HG03575 (cell line): ENCODE measurements around the gene TENM4.

ENCODE experiments used
- ATAC-seq: cut with Tn5 transposase; IDR thresholded peaks from one replicate; pipeline ENCODE4 v1.9.1; 2021; ENCODE audit not compliant: unreplicated experiment, insufficient number of reproducible peaks, low FRiP score; ENCODE audit errors: extremely low read depth

TENM4 gene

DNA sequence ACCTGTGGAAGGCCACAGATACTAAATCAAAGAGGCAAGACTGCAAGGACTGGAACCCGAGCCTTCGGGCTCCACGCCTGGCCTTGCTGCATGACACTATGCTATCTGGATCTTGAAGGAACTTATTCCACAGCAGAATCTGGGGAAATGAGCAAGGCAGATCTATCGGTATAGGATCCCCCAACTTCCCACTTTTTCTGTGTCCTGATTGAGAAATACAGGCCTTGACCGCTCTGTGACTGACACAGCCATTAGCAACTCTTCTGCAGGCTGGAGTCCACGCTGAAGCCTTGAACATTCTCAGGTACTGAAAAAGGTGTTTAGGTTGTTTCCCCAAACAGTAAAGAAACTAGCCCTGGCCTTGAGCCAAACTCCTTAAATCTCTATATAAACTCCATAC is 625.0 kb downstream of the TENM4 start:
- no peak for ATAC-seq

DNA sequence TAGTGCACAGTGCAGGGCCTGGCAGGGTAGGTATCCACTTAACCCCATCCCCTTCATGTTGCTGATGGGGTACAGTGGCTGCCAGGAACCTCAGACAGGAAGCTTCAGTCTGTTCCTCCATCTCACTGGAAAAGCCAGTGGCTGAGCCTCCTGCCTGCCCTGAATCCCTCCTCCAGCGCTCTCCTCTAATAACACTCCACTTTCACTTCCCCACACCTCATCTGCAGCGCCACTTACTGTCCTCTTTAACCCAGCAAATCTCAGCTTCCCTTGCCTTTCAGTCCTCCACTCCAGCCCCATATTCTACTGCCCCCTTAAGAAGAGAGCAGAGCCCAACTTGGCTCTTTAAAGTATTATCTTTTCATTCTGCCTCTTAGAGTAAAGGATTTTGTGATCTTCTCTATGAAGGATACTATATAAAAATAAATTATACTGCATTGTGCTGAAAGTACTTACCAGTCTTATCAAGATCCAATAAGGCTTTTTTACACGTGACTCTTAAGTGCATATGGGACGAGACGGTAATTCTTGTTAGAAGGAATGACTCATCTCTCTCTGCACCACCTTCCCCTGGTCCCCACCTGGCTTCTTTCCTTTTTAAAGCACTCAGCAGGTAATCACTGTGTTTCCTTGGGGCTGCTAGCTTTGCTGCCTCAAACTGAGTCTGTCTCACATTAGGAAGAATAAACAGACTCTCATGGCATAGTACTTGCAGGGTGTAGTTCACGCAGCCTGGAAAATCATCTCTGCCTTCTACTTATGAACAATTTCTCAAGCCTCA is 628.1 kb downstream of the TENM4 start:
- no peak for ATAC-seq

DNA sequence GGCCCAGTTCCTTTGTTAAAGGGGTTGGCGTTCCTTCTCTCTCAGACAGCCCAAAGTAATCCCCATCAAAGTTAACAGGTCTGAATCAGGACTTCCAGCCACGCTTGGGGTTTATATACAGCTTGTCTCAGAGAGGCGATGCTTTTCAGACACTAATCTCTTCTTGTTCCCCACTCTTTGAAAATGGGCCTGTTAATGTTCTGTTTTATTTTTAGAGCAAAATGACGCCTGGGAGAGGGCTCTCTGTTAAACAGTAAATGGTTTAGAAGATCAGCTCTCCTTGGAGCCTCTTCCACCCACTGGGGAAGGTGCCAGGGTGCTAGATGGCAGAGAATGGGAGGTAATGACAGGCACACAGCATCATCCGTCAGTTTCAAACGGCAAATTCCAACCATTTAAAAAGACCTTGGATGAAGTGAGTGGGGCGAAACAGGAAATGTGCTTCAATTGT is 630.2 kb downstream of the TENM4 start:
- no peak for ATAC-seq

DNA sequence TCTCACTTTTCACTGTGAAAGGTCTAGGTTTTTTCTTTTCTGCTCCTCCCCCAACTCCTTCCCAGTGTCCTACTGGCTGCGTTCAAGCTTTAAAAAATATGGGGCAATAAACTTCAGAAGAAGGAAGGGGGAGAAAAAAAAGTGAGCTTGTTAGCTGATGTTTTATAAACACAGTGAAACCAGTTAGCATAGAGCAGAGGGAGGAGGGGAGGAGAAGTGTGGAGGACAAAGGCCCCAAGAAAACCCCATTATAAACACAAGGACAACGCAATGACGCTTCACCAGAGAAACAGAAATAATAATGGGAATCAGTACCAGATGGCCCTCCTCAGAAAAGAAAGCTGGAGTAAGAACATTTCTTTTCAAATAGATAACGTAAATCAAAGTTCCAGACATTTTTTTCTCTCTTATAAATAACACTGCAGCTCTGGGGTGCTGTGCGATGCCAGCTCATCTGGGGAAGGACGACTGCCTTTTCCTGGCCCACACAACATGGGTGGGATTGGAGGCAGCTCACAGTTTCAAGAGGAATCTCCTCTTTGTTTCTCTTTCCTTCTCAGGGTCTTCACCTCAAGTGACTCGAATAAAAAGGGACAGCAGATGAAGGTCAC is 630.8 kb downstream of the TENM4 start:
- ATAC-seq = no peak

DNA sequence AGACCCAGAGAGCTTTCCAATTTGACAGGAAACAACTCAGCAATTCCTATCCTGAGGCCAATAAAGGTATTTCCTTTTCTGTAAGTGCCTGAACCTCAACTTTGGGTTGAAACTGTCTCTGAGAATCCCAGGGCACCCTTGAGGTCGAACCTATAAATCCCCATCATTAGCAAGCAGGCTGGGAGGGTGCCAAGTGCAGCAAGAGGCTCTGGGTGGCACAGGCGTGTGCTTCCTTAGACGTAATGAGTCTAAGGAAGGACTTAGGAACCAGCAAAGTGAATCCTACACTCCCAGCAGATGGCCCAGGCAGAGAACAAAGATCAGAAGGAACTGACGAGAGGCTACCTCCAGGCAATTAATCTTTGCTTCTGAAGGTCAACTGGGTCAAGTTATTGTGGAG is 631.9 kb downstream of the TENM4 start:
- ATAC-seq = no peak

DNA sequence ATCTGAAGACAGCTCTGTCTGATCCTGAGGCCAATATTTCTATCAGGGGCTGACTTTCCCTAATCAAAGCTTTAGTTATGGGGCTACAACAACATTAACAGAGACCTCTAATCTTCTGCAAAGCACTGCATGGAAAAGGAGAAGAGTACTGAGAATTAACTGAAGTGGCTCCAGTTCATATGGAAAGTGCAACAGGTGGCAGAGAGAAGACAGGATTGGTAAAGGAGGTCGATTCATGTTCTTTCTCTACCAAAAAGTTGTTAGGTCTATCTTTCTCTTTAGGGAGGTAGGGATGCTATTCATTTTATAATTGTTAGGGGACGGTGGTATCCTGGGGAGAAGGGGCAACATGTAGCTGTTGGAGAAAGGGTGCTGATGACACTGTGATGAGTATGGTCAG is 633.5 kb downstream of the TENM4 start:
- ATAC-seq = no peak

DNA sequence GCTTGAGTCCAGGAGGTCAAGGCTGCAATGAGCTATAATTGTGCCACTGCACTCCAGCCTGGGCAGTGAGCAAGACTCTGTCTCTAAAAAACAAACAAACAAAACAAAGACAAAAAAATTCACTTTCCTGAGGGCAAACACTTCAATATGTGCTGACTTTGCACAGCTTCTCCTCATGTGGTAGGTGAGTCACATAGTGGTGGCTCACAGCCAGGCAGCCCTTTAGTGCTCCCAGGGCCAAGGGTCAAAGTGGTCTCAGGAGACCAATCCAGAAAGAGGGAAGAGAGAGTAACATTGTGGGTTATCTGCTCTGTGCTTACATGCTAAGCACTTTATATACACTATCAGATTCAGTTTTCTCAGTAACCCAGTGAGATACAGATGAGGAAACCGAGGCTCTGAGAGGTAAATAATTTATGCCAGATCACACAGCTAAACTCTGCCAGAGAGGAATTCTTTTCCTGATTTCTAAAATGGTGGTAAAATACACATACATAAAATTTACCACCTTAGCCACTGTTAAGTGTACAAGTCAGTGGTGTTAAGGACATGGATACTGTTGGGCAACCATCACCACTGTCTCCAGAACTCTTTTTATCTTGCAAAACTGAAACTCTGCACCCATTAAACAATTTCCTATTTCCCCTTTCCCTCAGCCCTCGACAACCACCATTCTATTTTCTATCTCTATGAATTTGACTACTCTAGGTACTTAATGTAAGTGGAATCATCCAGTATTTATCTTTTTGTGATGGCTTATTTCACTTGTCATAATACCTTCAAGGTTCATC is 634.4 kb downstream of the TENM4 start:
- ATAC-seq = no peak

DNA sequence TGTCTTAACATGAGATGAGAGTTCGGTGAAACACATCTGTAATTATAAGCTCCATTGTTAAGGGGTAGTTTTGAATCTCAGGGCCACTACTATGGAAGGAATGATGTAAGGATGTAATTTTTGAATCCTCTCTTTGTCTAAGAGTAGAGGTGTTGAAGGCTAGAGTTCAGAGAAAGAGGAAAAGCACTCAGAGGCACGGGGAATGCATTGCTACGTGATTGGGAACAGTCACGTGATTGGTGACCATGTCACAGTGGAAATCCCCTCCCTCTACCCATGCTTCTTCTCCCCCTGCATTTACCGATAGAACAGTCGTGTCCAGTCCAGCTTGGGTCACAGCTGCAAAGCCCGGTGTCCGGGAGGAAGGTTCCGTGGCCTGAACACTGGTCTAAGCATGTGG is 635.8 kb downstream of the TENM4 start:
- no peak for ATAC-seq

DNA sequence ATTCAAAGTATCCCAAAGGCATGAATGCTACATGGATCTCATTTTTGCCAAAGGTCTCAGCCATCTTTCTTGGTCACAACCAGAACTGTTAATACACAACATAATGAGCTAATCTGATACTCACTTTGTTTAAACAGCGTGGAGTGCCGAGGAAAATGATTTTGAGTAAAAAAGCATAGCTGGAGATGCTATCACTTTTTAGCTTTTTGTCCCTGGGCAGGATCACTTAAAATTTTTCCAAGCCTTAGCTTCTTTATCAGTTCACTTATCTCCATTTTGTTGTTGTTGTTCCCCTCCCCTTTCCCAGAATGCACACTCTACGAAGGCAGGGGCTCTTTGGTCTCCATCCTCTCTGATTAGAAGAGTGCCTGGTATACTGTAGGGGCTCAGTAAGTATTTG is 636.8 kb downstream of the TENM4 start:
- ATAC-seq = no peak

DNA sequence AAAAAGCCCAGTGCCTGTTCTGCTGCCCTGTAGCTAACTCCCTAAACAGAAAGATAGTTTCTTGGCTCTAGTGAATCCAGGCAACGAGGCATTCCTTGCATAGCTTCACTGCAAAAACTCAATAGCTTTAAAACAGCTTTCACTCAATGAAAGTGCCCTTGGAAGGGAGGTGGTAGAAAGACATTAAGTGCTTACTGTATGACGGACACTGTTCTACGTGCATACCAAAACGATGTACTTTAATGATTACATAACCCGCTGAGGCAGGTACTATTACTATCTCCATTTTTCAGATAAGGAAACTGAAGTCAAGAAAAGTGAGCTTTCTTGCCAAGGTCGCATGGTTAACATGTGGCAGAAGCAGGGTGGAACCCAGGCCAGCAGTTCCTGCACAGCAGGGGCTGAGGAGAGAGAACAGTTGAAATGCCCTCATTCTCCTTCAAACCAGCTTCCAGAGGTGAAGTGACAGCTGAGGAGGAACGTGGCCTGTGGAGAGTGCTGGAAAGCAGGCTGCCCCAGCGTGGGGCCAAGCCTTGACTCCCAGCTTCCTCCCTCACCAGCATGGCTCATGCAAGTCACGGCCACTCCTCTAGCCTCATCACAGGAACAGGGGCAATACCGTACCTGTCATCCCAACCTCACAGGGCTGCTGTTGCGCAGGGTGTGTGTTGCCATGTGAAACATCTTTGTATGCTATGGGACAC is 638.6 kb downstream of the TENM4 start:
- ATAC-seq = no peak

DNA sequence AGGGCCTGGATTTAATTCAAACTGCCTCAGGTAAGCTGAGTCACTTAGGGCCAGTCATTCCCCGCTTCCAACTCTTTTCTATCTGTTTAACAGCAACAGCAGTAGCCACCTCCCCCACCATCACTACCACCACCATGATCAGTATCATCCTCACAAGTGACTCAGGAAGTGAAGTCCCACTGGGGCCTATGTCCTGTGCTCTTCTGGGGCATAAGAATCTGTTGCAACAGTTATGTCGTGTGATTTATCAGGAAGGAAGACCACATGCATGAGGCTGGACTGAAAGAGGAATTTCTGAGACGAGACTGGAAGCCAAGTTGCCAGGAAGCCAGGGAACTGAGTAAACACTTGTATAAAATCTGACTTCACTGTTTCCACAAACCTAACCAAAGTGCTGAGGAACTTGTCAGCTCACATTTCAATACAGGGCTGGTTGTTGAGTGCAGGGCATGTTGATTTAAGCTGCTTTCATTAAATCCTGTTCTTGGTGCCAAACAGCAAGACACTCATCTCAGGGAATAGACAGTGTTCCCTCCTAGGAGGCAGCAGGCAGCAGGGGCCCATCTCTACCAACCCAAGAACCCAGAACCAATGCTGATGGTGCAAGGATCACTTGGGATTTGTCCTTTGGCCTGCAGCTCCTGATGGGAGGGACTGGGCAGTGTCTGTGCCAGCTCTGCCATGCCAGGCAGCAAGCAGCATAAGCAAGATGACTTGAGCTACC is 639.5 kb downstream of the TENM4 start:
- no peak for ATAC-seq

DNA sequence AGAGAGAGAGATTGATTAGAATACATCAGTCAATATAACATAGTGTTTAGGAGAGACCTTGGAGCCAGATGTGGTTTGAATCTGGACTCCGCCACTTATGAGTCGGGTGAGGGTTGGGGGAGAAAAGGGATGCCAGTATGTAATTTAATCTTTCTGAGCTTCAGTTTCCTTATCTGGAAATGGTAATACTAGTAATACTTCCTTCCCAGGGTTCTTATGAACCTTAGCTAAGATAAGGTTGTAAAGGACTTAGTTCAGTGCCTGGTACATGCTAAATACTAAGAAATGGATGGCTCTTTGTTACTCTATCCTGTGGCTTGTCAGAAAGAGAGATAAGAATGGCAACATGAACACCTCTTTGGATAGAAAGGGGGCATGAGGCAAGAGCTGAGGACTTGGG is 640.1 kb downstream of the TENM4 start:
- ATAC-seq = no peak

DNA sequence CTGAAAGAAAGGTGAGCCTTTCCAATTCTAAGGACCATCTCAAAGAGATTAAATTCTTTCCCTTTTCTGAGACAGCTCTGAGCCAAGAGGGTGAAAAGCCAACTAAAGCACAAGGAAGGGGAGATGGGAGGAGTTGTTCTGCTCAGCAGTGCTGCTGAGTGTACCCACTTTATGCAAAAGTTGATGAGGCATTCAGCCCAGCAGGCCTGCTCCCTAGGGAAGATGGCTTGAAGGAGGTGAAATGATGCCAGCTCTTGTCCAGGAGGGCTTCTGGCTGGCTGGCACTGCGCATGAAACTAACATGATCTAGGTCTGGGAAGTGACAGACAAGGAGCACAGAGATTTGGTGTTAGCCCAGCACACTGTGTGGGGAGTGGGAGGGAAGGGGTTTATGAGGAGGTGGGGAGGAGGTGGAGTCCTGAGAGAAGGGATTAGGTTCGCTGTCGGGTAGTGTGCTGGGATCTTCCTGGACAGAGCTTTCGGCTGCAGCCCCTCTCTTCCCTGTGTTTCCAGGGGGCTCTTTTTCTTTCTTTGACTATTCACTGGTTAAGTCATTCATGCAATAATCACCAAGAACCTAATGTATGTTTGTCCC is 640.6 kb downstream of the TENM4 start:
- no peak for ATAC-seq

DNA sequence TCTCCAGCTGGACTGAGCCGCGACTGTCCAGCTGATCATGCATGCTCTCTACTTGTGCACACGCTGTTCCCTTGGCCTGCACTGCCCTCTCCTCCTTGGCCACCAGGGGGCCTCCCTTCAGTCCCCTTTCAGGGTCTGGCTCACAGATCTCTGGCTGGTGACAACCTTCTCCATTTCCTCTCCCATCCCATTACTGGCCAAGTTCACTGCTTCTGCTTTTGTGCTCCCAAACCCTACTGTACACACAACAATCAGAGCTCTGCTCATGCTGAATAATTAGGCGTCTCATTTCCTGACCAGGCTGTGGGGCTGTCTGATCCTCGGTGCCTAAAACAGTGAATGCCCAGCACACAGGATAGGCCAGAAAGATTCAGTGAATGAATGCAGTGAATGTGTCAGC is 642.2 kb downstream of the TENM4 start:
- no peak for ATAC-seq

DNA sequence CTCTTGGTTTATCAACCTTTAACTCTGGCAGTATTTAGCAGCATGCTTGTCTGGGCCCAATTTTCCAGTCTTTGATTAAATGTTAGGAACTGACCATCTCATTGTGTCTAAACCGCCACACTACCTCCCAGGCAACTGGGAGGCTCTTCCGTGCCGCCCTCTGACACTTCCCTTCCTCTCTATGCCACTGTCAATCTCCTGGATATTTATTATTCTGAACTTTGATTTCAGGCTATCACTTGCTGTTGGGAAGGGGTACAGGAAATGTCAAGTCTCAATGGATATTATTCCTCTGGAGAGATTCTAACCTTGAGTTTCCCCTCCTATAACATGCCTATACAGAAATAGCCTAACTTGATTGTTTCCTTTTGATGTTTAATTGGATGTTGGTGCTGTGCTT is 643.3 kb downstream of the TENM4 start:
- no peak for ATAC-seq

DNA sequence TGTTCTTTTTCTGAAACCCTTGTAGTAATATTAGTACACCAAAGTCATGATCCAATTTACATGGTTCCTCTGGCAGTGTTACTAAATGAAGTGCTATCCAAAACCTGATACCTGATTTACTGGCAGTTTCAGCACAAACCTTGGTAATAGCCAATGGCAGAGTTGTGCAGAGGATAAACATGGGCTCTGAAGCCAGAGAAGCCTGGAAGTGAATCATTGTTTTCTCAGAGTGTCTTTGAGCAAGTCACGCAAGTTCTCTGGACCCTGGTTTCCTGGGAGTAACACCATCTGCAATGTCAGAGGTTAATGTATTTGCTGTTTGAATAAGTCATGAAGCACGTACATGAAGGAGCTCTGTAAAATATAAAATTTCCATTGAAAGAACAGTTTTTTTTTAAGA is 643.9 kb downstream of the TENM4 start:
- no peak for ATAC-seq

DNA sequence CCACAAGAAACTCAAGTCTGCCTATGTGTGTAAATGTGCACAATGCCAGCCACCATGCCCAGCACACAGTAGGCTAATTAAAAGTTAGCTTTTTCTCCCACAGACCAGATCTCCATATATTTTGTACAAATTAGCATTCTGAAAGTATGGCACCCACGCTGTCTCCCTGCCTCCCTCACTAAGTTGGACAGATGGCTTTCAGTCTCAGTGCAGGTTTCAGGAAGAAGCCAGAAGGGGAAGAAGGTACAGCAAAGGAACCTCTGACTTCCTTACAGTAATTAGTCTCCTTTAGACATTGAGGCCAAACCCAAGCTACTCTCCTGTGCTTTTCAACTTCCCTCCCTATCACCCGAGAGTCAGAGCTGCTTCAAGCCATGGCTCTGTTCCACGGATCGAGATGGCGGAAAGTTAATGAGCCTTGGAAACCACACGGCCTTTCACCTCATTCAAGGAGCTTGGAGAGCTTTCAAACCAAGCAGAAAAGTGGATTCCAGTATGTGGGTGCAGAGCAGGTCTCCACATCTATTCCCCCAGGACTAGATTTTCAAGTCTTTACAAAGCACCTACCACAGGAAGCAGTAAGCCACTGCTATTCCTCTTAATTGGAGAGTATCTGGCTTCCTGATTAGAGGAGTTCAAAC is 645.1 kb downstream of the TENM4 start:
- ATAC-seq = no peak

DNA sequence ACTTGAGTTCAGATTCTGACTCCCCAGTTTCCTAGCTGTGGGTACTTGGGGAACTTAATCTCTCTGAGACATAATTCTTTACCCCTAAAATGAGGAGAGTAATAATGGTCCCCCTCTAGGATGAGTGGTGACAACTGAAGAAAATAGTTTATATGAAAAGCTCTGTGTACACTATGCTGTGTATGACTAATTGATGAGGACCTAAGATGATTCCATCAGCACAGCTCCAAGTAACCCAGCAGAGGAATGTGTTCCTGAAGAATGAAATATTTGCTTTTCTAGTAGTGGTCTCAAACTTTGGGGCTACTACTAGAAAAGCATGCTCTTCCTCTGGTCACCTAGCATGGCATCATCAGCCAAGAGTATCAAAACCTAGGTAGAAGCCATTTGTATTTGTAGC is 648.9 kb downstream of the TENM4 start:
- no peak for ATAC-seq
